Suppressor macrophage treated with lipopolysaccharide for 1 hour (primary cell): Measurements from ENCODE around the gene WWOX.

ENCODE experiments used
- DNase-seq, 3 donors: peaks; one replicate each; pipeline ENCODE4 v3.0.0-alpha.2; 2020 to 2022

The WWOX gene

GRCh38 chr16:79165506-79165905 lies 1066.1 kb downstream of the WWOX start:
- DNase-seq, result no peak

GRCh38 chr16:79167893-79168292 lies 1068.4 kb downstream of the WWOX start:
- DNase-seq, result no peak

- no peak for DNase-seq
These were observed 1068.9 kb downstream of the WWOX start for GRCh38 chr16:79168321-79168720.

GRCh38 chr16:79169239-79169638 lies 1069.8 kb downstream of the WWOX start:
- DNase-seq, result peak; percentile 73 to 89 (median 76)

GRCh38 chr16:79170555-79171246 lies 1071.2 kb downstream of the WWOX start:
- peak; percentile 82 to 94 (median 90) for DNase-seq

GRCh38 chr16:79171504-79171903 lies 1072.0 kb downstream of the WWOX start:
- DNase-seq, result no peak

- DNase-seq, result no peak
These were observed 1072.7 kb downstream of the WWOX start for GRCh38 chr16:79171931-79172705.

- DNase-seq, result no peak
These were observed 1073.6 kb downstream of the WWOX start for GRCh38 chr16:79172976-79173500.

- no peak for DNase-seq
These were observed 1074.5 kb downstream of the WWOX start for GRCh38 chr16:79173919-79174318.

- no peak for DNase-seq
These were observed 1076.0 kb downstream of the WWOX start for GRCh38 chr16:79175286-79176057.

GRCh38 chr16:79177018-79177417 lies 1077.6 kb downstream of the WWOX start:
- DNase-seq, result peak in 2 of 3 donors; percentile 36 to 52

- DNase-seq, result no peak
These were observed 1082.0 kb downstream of the WWOX start for GRCh38 chr16:79181419-79181818.

GRCh38 chr16:79182616-79183015 lies 1083.2 kb downstream of the WWOX start:
- DNase-seq, result no peak

GRCh38 chr16:79183571-79183970 lies 1084.1 kb downstream of the WWOX start:
- DNase-seq, result no peak

GRCh38 chr16:79184464-79185030 lies 1085.1 kb downstream of the WWOX start:
- no peak for DNase-seq

GRCh38 chr16:79185711-79186110 lies 1086.3 kb downstream of the WWOX start:
- no peak for DNase-seq

GRCh38 chr16:79186196-79186595 lies 1086.7 kb downstream of the WWOX start:
- DNase-seq, result peak in 1 of 3 donors; percentile 12

- peak; percentile 26 to 51 (median 34) for DNase-seq
These were observed 1088.8 kb downstream of the WWOX start for GRCh38 chr16:79188115-79188738.

- no peak for DNase-seq
These were observed 1089.3 kb downstream of the WWOX start for GRCh38 chr16:79188739-79189122.

GRCh38 chr16:79190542-79190941 lies 1091.1 kb downstream of the WWOX start:
- DNase-seq, result no peak

- DNase-seq, result no peak
These were observed 1092.5 kb downstream of the WWOX start for GRCh38 chr16:79191933-79192332.

GRCh38 chr16:79192904-79193303 lies 1093.5 kb downstream of the WWOX start:
- DNase-seq, result no peak
